Stimulated activated naive CD8-positive, alpha-beta T cell treated with anti-CD3 and anti-CD28 coated beads, Interleukin-15, Interleukin-2, amounts not matched to agents 100 ng/mL and 50 ng/mL, for 24 hours (primary cell): Measurements from ENCODE around the gene COL11A2.

Experiments used
- H3K27ac Mint-ChIP-seq: one replicate; pipeline ENCODE4 v1.8.0; 2021; ENCODE audit warnings: mild to moderate bottlenecking, mixed read lengths
- H3K27me3 Mint-ChIP-seq: one replicate; pipeline ENCODE4 v1.8.0; 2021; ENCODE audit warnings: mixed read lengths
- H3K36me3 Mint-ChIP-seq: one replicate; pipeline ENCODE4 v1.8.0; 2021; ENCODE audit warnings: low read depth, mixed read lengths
- H3K4me1 Mint-ChIP-seq: one replicate; pipeline ENCODE4 v1.8.0; 2021; ENCODE audit warnings: low read depth, mixed read lengths
- H3K4me3 Mint-ChIP-seq: one replicate; pipeline ENCODE4 v1.8.0; 2021; ENCODE audit warnings: mild to moderate bottlenecking, mixed read lengths
- H3K9me3 Mint-ChIP-seq: one replicate; pipeline ENCODE4 v1.8.0; 2021; ENCODE audit warnings: mixed read lengths

Gene COL11A2

DNA sequence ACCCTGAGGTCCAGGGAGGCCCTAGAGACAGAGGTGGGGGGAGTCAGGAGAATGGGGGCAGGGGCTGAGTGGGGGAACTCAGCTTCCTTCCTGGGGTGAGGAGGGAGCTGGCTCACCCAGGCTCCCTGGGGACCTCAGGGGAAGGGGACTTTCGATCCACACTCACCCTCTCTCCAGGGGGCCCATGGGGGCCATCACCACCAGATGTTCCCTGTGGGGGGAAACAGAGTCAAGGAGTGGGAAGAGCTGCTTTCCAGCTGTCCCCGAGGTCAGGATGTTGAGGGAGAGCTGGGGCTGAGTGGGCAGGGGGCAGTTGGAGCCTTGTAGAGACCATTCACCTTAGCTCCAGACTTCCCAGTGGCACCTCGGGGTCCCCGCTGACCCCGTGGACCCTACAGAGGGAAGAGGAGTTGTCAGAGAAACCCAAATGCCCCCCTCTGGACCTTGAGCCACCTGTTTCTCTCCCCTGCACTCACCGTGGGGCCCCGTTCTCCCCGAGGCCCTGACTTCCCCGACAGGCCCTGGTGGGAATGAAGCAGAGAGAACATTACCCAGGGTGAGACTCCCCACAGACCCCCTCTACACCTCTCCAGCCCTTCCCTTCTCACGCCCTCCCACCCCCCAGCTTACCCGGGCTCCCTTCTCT, 18.6 kb downstream of the COL11A2 start:
- Mint-ChIP-seq H3K4me3 (no peak overlapping the region), H3K4me1 (no peaks in the 10 kb centered on the region), H3K9me3 (no peaks in the 10 kb centered on the region), H3K27ac (no peak overlapping the region), H3K27me3 (no peaks in the 10 kb centered on the region), H3K36me3 (no peaks in the 10 kb centered on the region)

- Mint-ChIP-seq H3K4me3 (no peak overlapping the region), H3K27ac (no peak overlapping the region), H3K36me3 (no peaks in the 10 kb centered on the region), H3K4me1 (no peaks in the 10 kb centered on the region), H3K9me3 (no peaks in the 10 kb centered on the region), H3K27me3 (no peaks in the 10 kb centered on the region)
These were observed 19.4 kb downstream of the COL11A2 start for GRCh38 chr6:33172688-33173534.

- no peaks in the 10 kb centered on the region for H3K27me3 Mint-ChIP-seq
- H3K4me3 Mint-ChIP-seq: no peak overlapping the region
- H3K27ac Mint-ChIP-seq: no peak overlapping the region
- H3K36me3 Mint-ChIP-seq: no peaks in the 10 kb centered on the region
- no peaks in the 10 kb centered on the region for H3K9me3 Mint-ChIP-seq
- no peaks in the 10 kb centered on the region for H3K4me1 Mint-ChIP-seq
These were observed 20.2 kb downstream of the COL11A2 start for GRCh38 chr6:33171880-33172687.

GRCh38 chr6:33171016-33171879, 21.0 kb downstream of the COL11A2 start:
- H3K27me3 Mint-ChIP-seq: no peaks in the 10 kb centered on the region
- no peaks in the 10 kb centered on the region for H3K4me1 Mint-ChIP-seq
- no peak overlapping the region for H3K4me3 Mint-ChIP-seq
- no peaks in the 10 kb centered on the region for H3K9me3 Mint-ChIP-seq
- H3K36me3 Mint-ChIP-seq: no peaks in the 10 kb centered on the region
- H3K27ac Mint-ChIP-seq: no peak overlapping the region

DNA sequence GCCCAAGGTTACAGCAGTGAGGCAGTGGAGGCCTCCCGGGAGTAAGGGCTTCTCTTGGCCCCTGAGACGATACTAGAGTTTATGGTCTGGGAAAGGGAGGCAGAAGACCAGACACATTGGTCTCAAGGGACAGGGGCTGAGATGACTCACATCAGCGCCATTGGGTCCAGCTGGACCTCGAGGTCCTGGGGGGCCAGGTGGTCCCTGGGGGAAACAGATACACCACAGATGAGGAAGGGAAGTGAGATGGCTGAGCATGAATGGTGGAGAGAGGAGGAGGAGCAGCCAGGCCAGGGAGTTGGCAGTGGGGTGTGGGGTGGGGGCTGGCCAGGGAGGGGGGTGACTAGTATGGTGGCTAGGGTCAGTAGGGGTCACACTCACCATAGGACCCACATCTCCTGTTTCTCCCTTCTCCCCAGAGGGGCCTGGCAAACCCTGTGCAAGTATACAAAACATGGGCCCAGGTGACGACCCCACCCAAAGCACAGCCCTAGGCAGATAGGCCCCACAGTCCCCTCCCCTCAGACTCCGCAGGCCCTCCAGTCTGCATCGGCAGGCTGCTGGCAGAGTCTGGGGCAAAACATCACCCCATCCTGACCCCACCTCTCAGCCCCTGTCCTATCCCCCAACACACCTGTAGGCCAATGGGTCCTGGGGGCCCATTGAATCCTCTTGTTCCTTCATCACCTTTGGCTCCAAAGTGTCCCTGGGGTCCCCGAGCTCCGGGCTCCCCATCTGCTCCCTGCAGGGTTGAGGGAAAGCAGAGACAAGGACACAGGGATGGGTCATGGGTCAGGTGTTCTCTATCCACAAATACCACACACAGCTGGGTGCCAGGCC, 21.9 kb downstream of the COL11A2 start:
- Mint-ChIP-seq H3K4me3 (no peak overlapping the region), H3K36me3 (no peaks in the 10 kb centered on the region), H3K4me1 (no peaks in the 10 kb centered on the region), H3K9me3 (no peaks in the 10 kb centered on the region), H3K27me3 (no peaks in the 10 kb centered on the region), H3K27ac (no peak overlapping the region)

DNA sequence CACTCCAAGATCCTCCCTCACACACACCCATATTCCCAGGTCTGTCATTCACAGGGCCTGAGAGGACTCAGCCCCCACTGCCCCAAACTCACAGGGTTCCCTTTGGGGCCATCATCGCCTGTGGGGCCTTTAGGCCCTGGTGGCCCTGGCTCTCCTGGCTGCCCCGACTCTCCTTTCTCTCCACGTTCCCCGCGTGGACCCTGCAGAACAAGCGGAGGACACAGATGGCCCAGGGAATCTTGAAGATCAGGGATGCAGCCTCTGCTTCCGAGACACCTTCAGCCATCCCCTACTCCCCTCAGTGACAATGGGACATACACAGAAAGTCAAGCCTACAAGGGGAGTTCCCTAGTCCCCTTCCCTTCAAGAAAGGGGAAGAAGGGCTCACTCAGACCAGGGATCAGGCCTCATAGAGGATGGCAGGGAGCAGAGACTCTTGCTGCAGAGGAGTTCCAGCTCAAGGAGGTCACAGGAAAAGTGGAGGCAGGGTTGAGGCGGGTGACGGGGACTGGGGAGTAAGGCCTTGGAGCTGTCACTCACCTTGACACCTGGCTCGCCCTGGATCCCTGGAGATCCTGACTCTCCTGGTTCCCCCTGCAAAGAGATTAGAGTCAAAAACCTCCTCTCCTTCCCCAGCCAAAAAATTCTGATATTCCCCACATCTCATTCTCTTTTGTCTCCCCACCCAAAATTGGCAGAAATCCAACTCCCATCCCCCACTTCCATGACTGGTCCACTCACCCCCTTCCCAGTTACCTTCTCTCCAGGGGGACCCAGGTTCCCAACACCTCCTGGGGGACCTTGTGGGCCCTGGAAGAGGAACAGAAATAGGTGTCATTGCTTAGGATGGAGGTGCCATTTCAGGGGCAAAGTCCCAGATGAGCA, 22.7 kb downstream of the COL11A2 start:
- H3K36me3 Mint-ChIP-seq: no peaks in the 10 kb centered on the region
- H3K27ac Mint-ChIP-seq: no peak overlapping the region
- H3K9me3 Mint-ChIP-seq: no peaks in the 10 kb centered on the region
- no peaks in the 10 kb centered on the region for H3K27me3 Mint-ChIP-seq
- H3K4me3 Mint-ChIP-seq: no peak overlapping the region
- H3K4me1 Mint-ChIP-seq: no peaks in the 10 kb centered on the region

- Mint-ChIP-seq H3K4me1 (no peaks in the 10 kb centered on the region), H3K27ac (no peak overlapping the region), H3K9me3 (no peaks in the 10 kb centered on the region), H3K27me3 (peaks cover 3% of the 10 kb centered on the region), H3K36me3 (no peaks in the 10 kb centered on the region), H3K4me3 (no peak overlapping the region)
These were observed 23.6 kb downstream of the COL11A2 start for GRCh38 chr6:33168639-33169038.

- H3K4me3 Mint-ChIP-seq: no peak overlapping the region
- H3K4me1 Mint-ChIP-seq: no peaks in the 10 kb centered on the region
- peaks cover 3% of the 10 kb centered on the region for H3K27me3 Mint-ChIP-seq
- no peak overlapping the region for H3K27ac Mint-ChIP-seq
- H3K36me3 Mint-ChIP-seq: no peaks in the 10 kb centered on the region
- H3K9me3 Mint-ChIP-seq: no peaks in the 10 kb centered on the region
These were observed 24.0 kb downstream of the COL11A2 start for GRCh38 chr6:33168284-33168601.

DNA sequence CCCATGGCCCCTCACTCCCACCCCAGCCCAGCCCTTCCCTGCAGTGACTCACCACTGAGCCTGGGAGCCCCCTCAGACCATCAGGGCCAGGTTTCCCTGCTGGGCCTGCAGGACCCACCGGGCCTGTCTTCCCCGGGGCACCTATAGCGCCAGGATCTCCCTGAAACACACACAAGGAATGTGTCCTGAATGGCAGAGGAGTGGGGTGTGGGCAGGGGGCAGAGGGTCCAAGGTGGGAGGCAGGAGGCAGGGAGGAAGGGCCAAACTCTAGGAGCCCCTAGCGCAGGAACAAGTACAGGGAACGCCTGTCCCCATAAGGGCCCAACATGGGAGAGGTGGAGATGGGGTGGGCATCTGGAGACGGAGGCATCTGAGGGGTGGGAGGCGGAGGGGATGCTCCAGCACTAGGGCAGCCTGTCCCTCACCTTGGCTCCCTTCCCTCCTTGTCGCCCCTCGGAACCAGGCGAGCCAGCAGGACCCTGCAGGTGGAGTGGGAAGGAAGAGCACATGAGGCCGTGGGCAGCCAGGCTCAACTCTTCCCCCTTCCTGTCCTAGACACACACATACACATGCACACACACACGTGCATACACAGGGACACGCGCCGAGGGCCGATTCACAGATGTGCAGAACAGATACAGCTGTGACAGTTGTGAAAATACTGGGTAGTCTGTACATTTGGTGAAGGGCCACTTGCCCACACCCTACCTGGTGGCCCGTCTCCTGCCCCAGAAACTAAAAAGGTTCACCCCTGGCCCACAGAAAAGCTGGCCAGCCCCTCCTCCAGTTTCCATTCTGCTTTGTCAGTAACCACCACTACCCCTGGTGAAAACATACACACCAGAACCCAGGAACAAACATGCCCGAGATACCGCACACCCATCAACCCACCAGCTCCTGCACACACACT, 24.6 kb downstream of the COL11A2 start:
- Mint-ChIP-seq H3K4me1 (no peaks in the 10 kb centered on the region), H3K9me3 (no peaks in the 10 kb centered on the region), H3K27ac (no peak overlapping the region), H3K36me3 (no peaks in the 10 kb centered on the region), H3K4me3 (no peak overlapping the region), H3K27me3 (peaks cover 3% of the 10 kb centered on the region)

GRCh38 chr6:33166811-33167210, 25.5 kb downstream of the COL11A2 start:
- Mint-ChIP-seq H3K9me3 (no peaks in the 10 kb centered on the region), H3K4me3 (no peak overlapping the region), H3K36me3 (no peaks in the 10 kb centered on the region), H3K27ac (no peak overlapping the region), H3K27me3 (peaks cover 3% of the 10 kb centered on the region), H3K4me1 (peaks cover 8% of the 10 kb centered on the region)

DNA sequence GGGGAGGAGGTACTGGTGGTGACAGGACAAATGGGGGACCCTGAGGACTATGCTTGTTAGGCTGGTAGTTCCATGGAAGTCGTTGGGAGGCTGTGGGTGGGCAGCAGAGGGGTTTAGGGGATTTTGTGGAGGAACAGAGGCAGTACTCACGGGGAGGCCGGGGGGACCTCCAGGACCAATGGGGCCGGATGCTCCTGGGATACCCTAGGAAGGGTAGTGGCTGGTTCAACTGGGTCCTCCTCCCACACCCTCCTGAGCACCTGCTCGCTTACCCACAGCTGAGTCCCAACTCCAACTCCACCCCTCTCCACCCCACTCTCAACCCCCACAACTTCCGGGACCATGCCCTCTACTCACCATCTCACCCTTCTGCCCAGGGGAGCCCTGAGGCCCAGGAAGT, 25.9 kb downstream of the COL11A2 start:
- Mint-ChIP-seq H3K9me3 (no peaks in the 10 kb centered on the region), H3K27me3 (peaks cover 3% of the 10 kb centered on the region), H3K4me3 (no peak overlapping the region), H3K4me1 (peaks cover 12% of the 10 kb centered on the region), H3K36me3 (no peaks in the 10 kb centered on the region), H3K27ac (no peak overlapping the region)

GRCh38 chr6:33165581-33166258, 26.5 kb downstream of the COL11A2 start:
- Mint-ChIP-seq H3K4me3 (no peak overlapping the region), H3K36me3 (no peaks in the 10 kb centered on the region), H3K27me3 (peaks cover 3% of the 10 kb centered on the region), H3K4me1 (peaks cover 17% of the 10 kb centered on the region), H3K27ac (no peak overlapping the region), H3K9me3 (no peaks in the 10 kb centered on the region)
